GM12878 (cell line): ENCODE results near the gene ABCC3. TPM values are rescaled to one million over a fixed set of nuclear protein-coding genes. Genes with fewer than 3 reads are reported as not detected.

Experiments used
- ATAC-seq: fragments of 200-7000 bp; cut with Tn5 transposase; 3 replicates; pipeline ENCODE4 v1.9.1; 2020; ENCODE audit warnings: mild to moderate bottlenecking, moderate library complexity
- BruUV-seq: library from RNA; stranded (reverse); fragments of 400-500 nt; replicated peaks from 2 replicates; lab custom pipeline; 2021; lab: Mats Ljungman, UMichigan
- CTCF ChIA-PET: fragments of 300-600 bp; sonication (Branson Sonifier 250); formaldehyde crosslinking; extraction: SDS; loops from one replicate; lab custom pipeline; 2021; ENCODE audit warnings: inconsistent platforms; lab: Yijun Ruan, JAX
- POLR2A ChIA-PET: fragments of 350-600 bp; formaldehyde crosslinking; extraction: SDS; loops from one replicate; lab custom pipeline; 2021; ENCODE audit warnings: inconsistent platforms; lab: Charles Lee
- RAD21 ChIA-PET: fragments of 300-600 bp; sonication (Branson Sonifier 250); formaldehyde crosslinking; loops from one replicate; lab custom pipeline; 2023; ENCODE audit warnings: antibody characterized with exemption; ENCODE audit not compliant: unreplicated experiment; lab: Charles Lee
- SMC1A ChIA-PET: fragments of 300-600 bp; sonication (Branson Sonifier 250); formaldehyde crosslinking; loops from one replicate; lab custom pipeline; 2023; ENCODE audit not compliant: unreplicated experiment, uncharacterized antibody; lab: Charles Lee
- DNase-seq: peaks from one replicate; pipeline ENCODE4 v3.0.0-alpha.2; 2011; ENCODE audit warnings: low read depth, low spot score
- FAIRE-seq: peaks from 3 replicates; lab custom pipeline; 2011; peaks lifted over from hg19 to GRCh38; lab: Jason Lieb, UNC
- H2AFZ ChIP-seq: 2 replicates; pipeline ENCODE4 v1.6.0; 2011; ENCODE audit warnings: low read depth, low read length, control low read depth; ENCODE audit not compliant: control insufficient read depth
- H3K27ac ChIP-seq: 2 replicates; pipeline ENCODE4 v1.5.1; 2011; ENCODE audit warnings: control low read depth; ENCODE audit not compliant: control insufficient read depth, insufficient read depth
- H3K27me3 ChIP-seq, 2 experiments: replicated peaks in 1 of 2; 2 replicates each; pipeline versions ENCODE4 v1.6.0 to v1.6.1; 2011; ENCODE audit warnings: low read length in 1 of 2; ENCODE audit not compliant: control insufficient read depth in 2 of 2, insufficient read depth in 2 of 2
- H3K36me3 ChIP-seq, 2 experiments: 2 replicates each; pipeline ENCODE4 v1.5.1; 2011; ENCODE audit warnings: low read length in 1 of 2; ENCODE audit not compliant: control insufficient read depth in 2 of 2, insufficient read depth in 2 of 2
- H3K4me1 ChIP-seq: 2 replicates; pipeline ENCODE4 v1.6.1; 2011; ENCODE audit warnings: mild to moderate bottlenecking, low read length, moderate library complexity, mixed read lengths; ENCODE audit not compliant: control insufficient read depth, insufficient read depth
- H3K4me2 ChIP-seq: 2 replicates; pipeline ENCODE4 v1.6.0; 2011; ENCODE audit warnings: control low read depth; ENCODE audit not compliant: control insufficient read depth, insufficient read depth
- H3K4me3 ChIP-seq: fragments of 200-600 bp; sonication (generic); 2 replicates; pipeline ENCODE4 v1.5.1; 2016
- H3K79me2 ChIP-seq: 2 replicates; pipeline ENCODE4 v1.6.0; 2011; ENCODE audit warnings: low read length; ENCODE audit not compliant: control insufficient read depth, insufficient read depth
- H3K9ac ChIP-seq: 2 replicates; pipeline ENCODE4 v1.8.0; 2011; ENCODE audit warnings: low read length, control low read depth, mixed read lengths; ENCODE audit not compliant: control insufficient read depth, insufficient read depth
- H3K9me3 ChIP-seq: replicated peaks from 3 replicates; pipeline ENCODE4 v1.5.1; 2011; ENCODE audit warnings: mild to moderate bottlenecking, low read length; ENCODE audit not compliant: control insufficient read depth, insufficient read depth
- H4K20me1 ChIP-seq: 2 replicates; pipeline ENCODE4 v1.6.0; 2011; ENCODE audit not compliant: control insufficient read depth, insufficient read depth
- ATF2 ChIP-seq: IDR thresholded peaks from 2 replicates; pipeline ENCODE4 v1.6.1; 2012; ENCODE audit warnings: low read length, inconsistent platforms
- ATF7 ChIP-seq: fragments of 450-650 bp; IDR thresholded peaks from 2 replicates; pipeline ENCODE4 v1.6.1; 2016; ENCODE audit warnings: low read depth, mild to moderate bottlenecking
- BHLHE40 ChIP-seq, 2 experiments: fragments of 450-650 bp in 1 of 2; IDR thresholded peaks; 2 replicates each; pipeline ENCODE4 v1.6.1; 2011 to 2017; ENCODE audit warnings: low read depth in 2 of 2, borderline replicate concordance in 1 of 2, improper control_type of control experiment in 1 of 2, low read length in 1 of 2, mild to moderate bottlenecking in 1 of 2
- BRCA1 ChIP-seq: IDR thresholded peaks from 2 replicates; pipeline ENCODE4 v1.6.1; 2011; ENCODE audit warnings: low read depth, low read length, improper control_type of control experiment
- CREM ChIP-seq: IDR thresholded peaks from 2 replicates; pipeline ENCODE4 v1.6.1; 2014; ENCODE audit warnings: antibody characterized with exemption, low read depth
- EGR1 ChIP-seq, 2 experiments: IDR thresholded peaks; 1 replicate in 1 of 2; 2 replicates in 1 of 2; pipeline ENCODE4 v1.6.1; 2011 to 2012; ENCODE audit warnings: low read depth in 2 of 2, low read length in 2 of 2, borderline replicate concordance in 1 of 2, mild to moderate bottlenecking in 1 of 2, moderate library complexity in 1 of 2
- FOS ChIP-seq: IDR thresholded peaks from 3 replicates; pipeline ENCODE4 v1.6.1; 2011; ENCODE audit warnings: borderline replicate concordance; ENCODE audit not compliant: insufficient read length; ENCODE audit errors: extremely low read depth
- IKZF1 ChIP-seq: fragments of 450-650 bp; conservative IDR thresholded peaks from 2 replicates; pipeline ENCODE4 v1.6.1; 2017; ENCODE audit warnings: antibody characterized with exemption, mild to moderate bottlenecking
- KAT2A ChIP-seq: conservative IDR thresholded peaks from 2 replicates; pipeline ENCODE4 v1.6.1; 2011; ENCODE audit warnings: low read depth, low read length; ENCODE audit not compliant: control insufficient read depth
- PAX5 ChIP-seq: IDR thresholded peaks from 2 replicates; pipeline ENCODE4 v1.6.1; 2011; ENCODE audit warnings: low read depth, low read length, borderline replicate concordance
- POLR2A ChIP-seq: IDR thresholded peaks from 2 replicates; pipeline ENCODE4 v1.6.1; 2011; ENCODE audit warnings: low read depth, mild to moderate bottlenecking, low read length
- RCOR1 ChIP-seq: conservative IDR thresholded peaks from 2 replicates; pipeline ENCODE4 v1.6.1; 2012; ENCODE audit warnings: low read depth, low read length, improper control_type of control experiment
- SMAD5 ChIP-seq: IDR thresholded peaks from 2 replicates; pipeline ENCODE4 v1.6.1; 2016; ENCODE audit warnings: antibody characterized with exemption, low read depth
- SMC3 ChIP-seq: IDR thresholded peaks from 2 replicates; pipeline ENCODE4 v1.6.1; 2011; ENCODE audit warnings: low read length, improper control_type of control experiment, borderline replicate concordance
- SREBF1 ChIP-seq: IDR thresholded peaks from 2 replicates; pipeline ENCODE4 v1.6.1; 2012; ENCODE audit warnings: mild to moderate bottlenecking, low read length
- ZBTB33 ChIP-seq: fragments of 450-650 bp; IDR thresholded peaks from 2 replicates; pipeline ENCODE4 v1.6.1; 2017; ENCODE audit warnings: mild to moderate bottlenecking
- ZNF384 ChIP-seq: IDR thresholded peaks from 2 replicates; pipeline ENCODE4 v1.6.1; 2012; ENCODE audit warnings: low read depth, mild to moderate bottlenecking, low read length, improper control_type of control experiment, borderline replicate concordance
- WGBS: methylation state at CpG from one replicate; pipeline ENCODE4 v1.1.6; 2016; ENCODE audit warnings: low lambda C conversion rate; ENCODE audit not compliant: insufficient replicate concordance, insufficient coverage; ENCODE audit errors: missing lambda C conversion rate; 5-methylcytosine and 5-hydroxymethylcytosine counted together
- in situ Hi-C: fragments of 300-500 bp; cut with MboI; formaldehyde crosslinking; loops from 9 replicates; pipeline ENCODE4 v1.14.3; 2018; ENCODE audit warnings: mixed read lengths
- intact Hi-C: fragments of 100-400 bp; cut with micrococcal nuclease; formaldehyde crosslinking; loops from one replicate; pipeline ENCODE4 v1.14.2; 2022; ENCODE audit not compliant: unreplicated experiment
- polyA plus RNA-seq, 11 experiments: library from polyadenylated mRNA; depleted of rRNA in 4 of 11; unstranded in 6 of 11; stranded (reverse) in 5 of 11; fragments of >200 nt; fragmentation: Nextera tagmentation in 4 of 11; fragmentation: Illumina TruSeq in 1 of 11; extraction: Ambion mirVana in 4 of 11; extraction: Trizol in 1 of 11; gene quantifications; 1 replicate in 1 of 11; 2 replicates in 10 of 11; pipeline versions ENCODE4 v1.2.1 to v1.2.3, GENCODE V29; 2011 to 2016; ENCODE audit warnings: inconsistent platforms in 2 of 11, missing spikeins in 2 of 11, low read depth in 1 of 11
- total RNA-seq, 4 experiments: library from RNA; depleted of rRNA in 3 of 4; stranded (reverse); fragments of >200 nt in 3 of 4; fragmentation: Illumina TruSeq in 1 of 4; extraction: Trizol in 1 of 4; gene quantifications; 2 replicates each; pipeline versions ENCODE4 v1.2.1 to v1.2.3, GENCODE V29; 2013 to 2021

Gene ABCC3
- total and polyA plus RNA-seq, 10 of the 15 experiments (the other 5 are each of a cell fraction or from before 2014, with no cell fraction given), result 0.21 to 2.3 (median 0.71) TPM; not detected in 6

- Histone ChIP-seq H3K4me2 (no peak overlapping the region), H2AFZ (no peak overlapping the region), H3K79me2 (no peaks in the 10 kb centered on the region), H3K9ac (no peak overlapping the region), H3K27me3 (no peaks in the 10 kb centered on the region), H3K4me3 (no peak overlapping the region)
- SMC1A ChIA-PET, result no interaction called here
- FAIRE-seq, result no peak
- intact Hi-C loops, result no loop called here
- CTCF ChIA-PET, result no interaction called here
- TF ChIP-seq RCOR1, result no peak
- no peak for TF ChIP-seq SMC3
- TF ChIP-seq, all 136 proteins: peak for 0
- H4K20me1 ChIP-seq, result no peaks in the 10 kb centered on the region
- no peak overlapping the region for H3K27ac ChIP-seq
- ChIA-PET POLR2A (no interaction called here), RAD21 (interaction anchor here (0.5 kb wide), 1 partner anchor 176 kb away, joined by 3 read pairs; no protein-coding TSS in a partner anchor)
- BruUV-seq, result no TSS peak
- DNase-seq (no peak), ATAC-seq (no peak)
- in situ Hi-C loops, result no loop called here
- no peaks in the 10 kb centered on the region for H3K36me3 ChIP-seq
- no peaks in the 10 kb centered on the region for H3K4me1 ChIP-seq
- WGBS, result 35% methylated on average over 6 of the region's 6 CpGs
- no peaks in the 10 kb centered on the region for H3K9me3 ChIP-seq
Observed at GRCh38 chr17:50658616-50659015, 23.9 kb downstream of the ABCC3 start.

- FAIRE-seq (no peak), ATAC-seq (no peak), DNase-seq (no peak)
- ChIA-PET SMC1A (no interaction called here), RAD21 (interaction anchor here (0.5 kb wide), 1 partner anchor 176 kb away, joined by 3 read pairs; no protein-coding TSS in a partner anchor), POLR2A (no interaction called here), CTCF (no interaction called here)
- Histone ChIP-seq H3K79me2 (no peaks in the 10 kb centered on the region), H4K20me1 (no peaks in the 10 kb centered on the region), H3K27ac (no peak overlapping the region), H3K4me3 (no peak overlapping the region), H3K9me3 (no peaks in the 10 kb centered on the region), H3K4me1 (no peaks in the 10 kb centered on the region), H2AFZ (no peak overlapping the region), H3K36me3 (no peaks in the 10 kb centered on the region), H3K9ac (no peak overlapping the region), H3K4me2 (no peak overlapping the region), H3K27me3 (no peaks in the 10 kb centered on the region)
- intact Hi-C loops (no loop called here), in situ Hi-C loops (no loop called here)
- TF ChIP-seq SMAD5, result no peak
- no peak for TF ChIP-seq BHLHE40 (IDR thresholded peaks at IDR 0.05; ENCODE audit: borderline replicate concordance in 1 of 2, low read depth in 2 of 2, low read length in 1 of 2)
- TF ChIP-seq FOS, result no peak
- TF ChIP-seq POLR2A, result no peak
- TF ChIP-seq ZNF384, result no peak
- no peak for TF ChIP-seq ATF2
- TF ChIP-seq IKZF1, result no peak
- TF ChIP-seq KAT2A, result no peak
- no peak for TF ChIP-seq ATF7
- TF ChIP-seq EGR1 (IDR thresholded peaks at IDR 0.05; ENCODE audit: borderline replicate concordance in 1 of 2, low read depth in 2 of 2, low read length in 2 of 2), result no peak
- no peak for TF ChIP-seq SREBF1
- no peak for TF ChIP-seq ZBTB33
- TF ChIP-seq CREM, result no peak
- no peak for TF ChIP-seq PAX5
- TF ChIP-seq BRCA1, result no peak
- no TSS peak for BruUV-seq
- WGBS, result 65% methylated on average over 10 of the region's 10 CpGs
Observed at GRCh38 chr17:50659179-50659578, 24.5 kb downstream of the ABCC3 start.
